HepG2 (cell line): Measurements from ENCODE around the gene PDSS2. TPM values are rescaled to one million over a fixed set of nuclear protein-coding genes. Genes with fewer than 3 reads are reported as not detected.

Source experiments
- BRCA1 ChIP-seq: sonication (generic); formaldehyde crosslinking; IDR thresholded peaks from 2 replicates; pipeline ENCODE4 v1.4.0; 2020; ENCODE audit warnings: missing genetic modification reagents
- DBP ChIP-seq: sonication (generic); formaldehyde crosslinking; IDR thresholded peaks from 2 replicates; pipeline ENCODE4 v1.4.0; 2020; ENCODE audit warnings: missing genetic modification reagents; ENCODE audit errors: not compliant biosample characterization
- GMEB1 ChIP-seq: sonication (generic); formaldehyde crosslinking; IDR thresholded peaks from 2 replicates; pipeline ENCODE4 v1.5.1; 2020; ENCODE audit warnings: missing genetic modification reagents, mild to moderate bottlenecking, borderline replicate concordance
- JARID2 ChIP-seq: sonication (generic); formaldehyde crosslinking; IDR thresholded peaks from 2 replicates; pipeline ENCODE4 v1.8.1; 2023; ENCODE audit warnings: missing genetic modification reagents, inconsistent platforms; ENCODE audit not compliant: insufficient replicate concordance
- NR2C2 ChIP-seq: sonication (generic); formaldehyde crosslinking; IDR thresholded peaks from 2 replicates; pipeline ENCODE4 v1.4.0; 2020; ENCODE audit warnings: missing genetic modification reagents, mild to moderate bottlenecking, moderate library complexity, borderline replicate concordance
- PAXIP1 ChIP-seq: sonication (generic); formaldehyde crosslinking; conservative IDR thresholded peaks from 2 replicates; pipeline ENCODE4 v1.4.0; 2020; ENCODE audit warnings: mild to moderate bottlenecking, missing genetic modification reagents, moderate library complexity
- RARG ChIP-seq: sonication (generic); formaldehyde crosslinking; IDR thresholded peaks from 2 replicates; pipeline ENCODE4 v1.4.0; 2020; ENCODE audit warnings: low read depth, mild to moderate bottlenecking, missing genetic modification reagents
- SUZ12 ChIP-seq: fragments of 150-350 bp; IDR thresholded peaks from 2 replicates; pipeline ENCODE4 v1.6.1; 2014; ENCODE audit warnings: low read depth, low read length
- XBP1 ChIP-seq: sonication (generic); formaldehyde crosslinking; IDR thresholded peaks from 2 replicates; pipeline ENCODE4 v1.5.0; 2020; ENCODE audit warnings: missing genetic modification reagents
- YEATS4 ChIP-seq: sonication (generic); formaldehyde crosslinking; IDR thresholded peaks from 2 replicates; pipeline ENCODE4 v1.4.0; 2020; ENCODE audit warnings: missing genetic modification reagents, borderline replicate concordance
- ZNF317 ChIP-seq: sonication (generic); formaldehyde crosslinking; IDR thresholded peaks from 2 replicates; pipeline ENCODE4 v1.5.0; 2020; ENCODE audit warnings: mild to moderate bottlenecking, missing genetic modification reagents
- ZNF558 ChIP-seq: sonication (generic); formaldehyde crosslinking; IDR thresholded peaks from 2 replicates; pipeline ENCODE4 v1.9.0; 2022; ENCODE audit warnings: mild to moderate bottlenecking, missing genetic modification reagents, borderline replicate concordance
- ZNF564 ChIP-seq: sonication (generic); formaldehyde crosslinking; IDR thresholded peaks from 2 replicates; pipeline ENCODE4 v1.8.1; 2023; ENCODE audit warnings: mild to moderate bottlenecking, missing genetic modification reagents
- ZNF577 ChIP-seq: sonication (generic); formaldehyde crosslinking; IDR thresholded peaks from 2 replicates; pipeline ENCODE4 v1.4.0; 2020; ENCODE audit warnings: mild to moderate bottlenecking, low read depth, missing genetic modification reagents, borderline replicate concordance
- ZNF652 ChIP-seq: IDR thresholded peaks from 2 replicates; pipeline ENCODE4 v1.6.1; 2016; ENCODE audit warnings: low read depth, borderline replicate concordance
- ZNF704 ChIP-seq: sonication (generic); formaldehyde crosslinking; IDR thresholded peaks from 2 replicates; pipeline ENCODE4 v1.8.1; 2023; ENCODE audit warnings: mild to moderate bottlenecking, inconsistent platforms, moderate library complexity, missing genetic modification reagents, borderline replicate concordance
- ZXDC ChIP-seq: sonication (generic); formaldehyde crosslinking; IDR thresholded peaks from 2 replicates; pipeline ENCODE4 v1.5.0; 2020; ENCODE audit warnings: mild to moderate bottlenecking, missing genetic modification reagents
- polyA plus RNA-seq, 8 experiments: library from polyadenylated mRNA; depleted of rRNA in 3 of 8; stranded (reverse) in 7 of 8; unstranded in 1 of 8; fragments of >200 nt; fragmentation: Illumina TruSeq in 4 of 8; extraction: Trizol in 4 of 8; gene quantifications; 2 replicates each; pipeline versions ENCODE4 v1.2.1 to v1.2.3, GENCODE V29; 2011 to 2016; ENCODE audit warnings: low read depth in 4 of 8, missing spikeins in 1 of 8, mixed read lengths in 1 of 8; ENCODE audit not compliant: insufficient read depth in 1 of 8
- total RNA-seq, 5 experiments: library from RNA; depleted of rRNA; stranded (reverse); fragments of >200 nt; fragmentation: Illumina TruSeq; extraction: Trizol; gene quantifications; 2 replicates each; pipeline ENCODE4 v1.2.3, GENCODE V29; 2016; ENCODE audit warnings: low read depth in 1 of 5

Gene PDSS2
- total and polyA plus RNA-seq, 2 of the 13 experiments (the other 11 are each of a cell fraction or from before 2014, with no cell fraction given) = 16.2 to 17.0 TPM

GRCh38 chr6:107459283-107460082 is at the start of gene PDSS2 (continued):
- TF ChIP-seq DBP (CRISPR knock-in tag) = no peak
- TF ChIP-seq ZNF652 = 0 out of 2 replicates have a peak, but pooled peaks have one; percentile 15
- TF ChIP-seq BRCA1 (CRISPR knock-in tag) = no peak; the same call in 1 of the 2 replicates
- TF ChIP-seq ZNF558 (CRISPR knock-in tag) = peak; percentile 53; the same call in 1 of the 2 replicates
- no peak for TF ChIP-seq SUZ12
- 0 out of 2 replicates have a peak, but pooled peaks have one; percentile 71 for TF ChIP-seq ZXDC (CRISPR knock-in tag)
- TF ChIP-seq ZNF577 (CRISPR knock-in tag) = no peak
- TF ChIP-seq RARG (CRISPR knock-in tag) = peak; percentile 88; the same call in 1 of the 2 replicates
- no peak for TF ChIP-seq ZNF704 (CRISPR knock-in tag)
- peak; percentile 78 for TF ChIP-seq YEATS4 (CRISPR knock-in tag)
- peak; percentile 37; the same call in 1 of the 2 replicates for TF ChIP-seq XBP1 (CRISPR knock-in tag)
- no peak for TF ChIP-seq ZNF564
- peak; percentile 25; the same call in 1 of the 2 replicates for TF ChIP-seq ZNF317 (CRISPR knock-in tag)
- TF ChIP-seq GMEB1 (CRISPR knock-in tag) = peak; percentile 44
- TF ChIP-seq JARID2 = no peak
- peak; percentile 64 for TF ChIP-seq PAXIP1 (CRISPR knock-in tag)
- peak; percentile 95 for TF ChIP-seq NR2C2 (CRISPR knock-in tag)
